ENCODE data around the gene POLR1E. TPM values are rescaled to one million over a fixed set of nuclear protein-coding genes. Genes with fewer than 3 reads are reported as not detected.
"Not testable (repeated sequence)": the region's sequence is repeated elsewhere in the genome, so short reads cannot be mapped to it uniquely, and the experiment has no call there.

The POLR1E gene
- total RNA-seq, 2 donors from 2014 or later: 16.9 to 18.5 TPM

GRCh38 chr9:37456817-37457216 lies 28.9 kb upstream of the POLR1E start:
- no peak for DNase-seq (ENCODE audit: low spot score)
- intact Hi-C loops (cut with DNase I): no loop called here

GRCh38 chr9:37464006-37464405 lies 21.7 kb upstream of the POLR1E start:
- DNase-seq (ENCODE audit: low spot score): no peak
- intact Hi-C loops (cut with DNase I): no loop called here

DNA sequence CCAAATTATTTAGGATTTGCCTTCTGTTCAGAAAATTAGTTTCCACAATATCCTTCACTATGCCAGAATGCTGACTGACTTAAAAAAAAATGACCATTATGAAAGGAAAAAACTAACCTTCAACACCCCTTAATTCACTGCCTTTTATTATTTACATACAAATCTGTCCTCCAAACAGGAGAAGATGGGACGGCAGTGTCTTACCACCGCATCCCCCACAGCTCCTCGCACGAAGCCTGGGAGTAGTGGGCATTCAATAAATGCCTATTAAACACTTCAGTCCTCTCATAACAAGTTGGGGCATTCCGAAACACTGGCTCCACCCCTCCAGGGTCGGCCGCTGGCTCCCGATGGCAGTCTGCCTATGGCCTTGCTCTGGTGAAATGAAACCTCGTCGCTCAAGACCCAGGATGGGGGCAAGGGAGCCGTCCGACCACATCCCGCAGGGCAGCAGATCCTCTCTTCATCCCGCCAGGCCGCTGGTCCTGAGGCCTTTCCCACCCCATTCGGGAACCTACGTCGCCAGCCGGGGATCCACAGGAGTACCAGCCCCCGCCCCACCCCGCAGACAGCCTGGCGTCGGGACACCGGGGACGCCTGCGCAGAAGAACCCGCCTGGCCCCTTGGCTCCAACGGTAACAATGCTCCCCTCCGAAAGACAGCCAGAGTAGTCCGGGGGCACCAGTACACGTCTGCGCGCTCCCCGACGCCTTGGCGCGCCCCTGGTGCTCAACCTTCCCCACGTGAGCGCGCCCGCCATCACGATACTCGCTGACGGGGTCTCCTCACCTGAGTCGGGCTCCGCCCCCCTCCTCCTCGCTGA lies 21.1 kb upstream of the POLR1E start:
- intact Hi-C loops (cut with DNase I): loop anchor here in 1 of 2 donors (5.0 kb wide), 1 partner anchor 52 kb away; no protein-coding TSS in a partner anchor
- peak; percentile 93 for DNase-seq (ENCODE audit: low spot score)

DNA sequence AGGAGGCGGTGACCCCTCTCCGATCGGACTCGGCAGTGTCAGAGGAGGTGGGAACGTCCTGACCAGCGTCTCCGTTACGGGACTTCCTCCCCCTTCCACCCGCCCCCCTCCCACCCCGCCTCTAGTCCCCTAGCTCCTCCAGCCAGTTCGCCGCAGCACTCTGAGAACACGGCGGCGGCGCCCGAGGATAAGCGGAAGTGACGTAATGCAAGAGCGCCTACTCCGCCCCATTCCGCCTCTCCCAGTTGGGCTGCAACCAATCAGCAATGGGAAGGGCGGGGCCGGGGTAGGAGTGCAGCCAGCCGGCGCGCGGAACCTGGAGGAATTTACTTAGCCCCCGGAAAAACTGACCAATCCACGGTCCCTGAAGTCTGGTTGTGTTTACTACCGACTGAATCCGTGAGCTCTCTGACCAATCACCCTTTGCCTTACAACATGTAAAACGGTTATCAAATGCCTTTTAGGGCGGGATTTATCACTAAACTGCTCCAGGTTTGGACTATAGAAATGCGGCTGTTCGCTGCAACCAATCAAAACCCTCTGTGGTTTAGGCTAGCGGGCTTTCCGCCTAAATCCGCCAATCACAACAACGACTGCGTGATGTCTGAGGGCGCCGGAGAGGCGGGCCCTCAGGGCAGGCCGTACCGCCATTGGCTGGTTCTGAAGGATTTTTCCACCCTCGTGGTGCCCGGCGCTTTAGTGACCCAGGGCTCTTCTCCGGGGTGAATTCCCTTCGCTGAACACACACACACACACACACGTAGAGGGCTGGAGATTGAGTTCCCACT lies 20.3 kb upstream of the POLR1E start, which contains the start of gene ZBTB5:
TSS of gene ZBTB5 (minus strand) at position 202 of the 788 bp plus-strand sequence. CDS start 22,899 bp downstream, outside the sequence.
- intact Hi-C loops (cut with DNase I): loop anchor here in 1 of 2 donors (5.0 kb wide), 1 partner anchor 53 kb away; no protein-coding TSS in a partner anchor
- DNase-seq (ENCODE audit: low spot score): peak; percentile 99

DNA sequence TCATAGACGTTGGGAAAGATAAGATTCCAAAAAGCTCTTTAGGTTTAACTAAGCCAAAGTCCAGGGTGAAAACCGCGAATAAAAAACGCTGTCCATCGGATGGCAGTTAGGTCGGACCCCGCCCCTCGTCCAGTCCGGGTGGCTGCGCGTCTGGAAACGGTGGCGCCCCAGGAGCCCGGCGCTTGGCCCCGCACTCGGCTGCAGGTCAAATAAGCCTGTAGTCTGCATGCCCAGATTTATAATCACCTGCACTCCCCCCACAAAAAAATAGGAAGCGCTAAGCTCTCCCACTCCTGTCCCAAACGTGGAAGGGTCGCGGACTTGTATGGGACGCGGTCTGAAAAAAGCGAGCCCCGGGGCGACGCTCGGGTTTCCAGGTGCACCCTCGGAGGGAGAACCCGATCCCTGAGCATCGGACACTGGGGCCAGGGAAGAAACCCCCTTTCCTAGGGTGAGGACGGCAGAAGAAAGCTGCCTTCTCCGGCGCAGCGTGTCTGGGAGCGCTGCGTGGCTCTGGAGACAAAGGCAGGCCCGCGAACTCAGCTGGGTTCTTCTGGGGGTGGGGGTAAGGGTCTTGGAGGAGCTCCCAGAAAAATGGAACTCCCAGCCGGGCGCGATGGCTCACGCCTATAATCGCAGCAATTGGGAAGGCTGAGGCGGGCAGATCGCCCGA lies 19.6 kb upstream of the POLR1E start:
- intact Hi-C loops (cut with DNase I): loop anchor here in 1 of 2 donors (5.0 kb wide), 1 partner anchor 54 kb away; no protein-coding TSS in a partner anchor
- peak; percentile 90 for DNase-seq (ENCODE audit: low spot score)

DNA sequence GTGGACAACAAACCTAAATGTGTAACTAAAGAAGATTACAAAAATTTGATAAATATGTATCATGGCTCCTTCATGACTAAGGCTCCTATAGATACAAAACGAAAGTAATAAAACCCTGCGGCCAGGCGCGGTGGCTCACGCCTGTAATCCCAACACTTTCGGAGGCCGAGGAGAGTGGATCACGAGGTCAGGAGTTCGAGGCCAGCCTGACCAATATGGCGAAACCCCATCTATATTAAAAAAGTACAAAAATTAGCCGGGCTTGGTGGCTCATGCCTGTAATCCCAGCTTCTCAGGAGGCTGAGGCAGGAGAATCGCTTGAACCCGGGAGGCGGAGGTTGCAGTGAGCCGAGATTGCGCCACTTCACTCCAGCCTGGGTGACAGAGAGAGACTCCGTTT lies 18.2 kb upstream of the POLR1E start:
- intact Hi-C loops (cut with DNase I): loop anchor here in 1 of 2 donors (5.0 kb wide), 1 partner anchor 55 kb away; no protein-coding TSS in a partner anchor
- DNase-seq (ENCODE audit: low spot score): not testable (repeated sequence)

- intact Hi-C loops (cut with DNase I): loop anchor here in 1 of 2 donors (5.0 kb wide), 1 partner anchor 56 kb away; no protein-coding TSS in a partner anchor
- DNase-seq (ENCODE audit: low spot score): no peak
Observed at GRCh38 chr9:37468620-37469019, 17.1 kb upstream of the POLR1E start.

GRCh38 chr9:37471942-37472684 lies 13.6 kb upstream of the POLR1E start:
- intact Hi-C loops (cut with DNase I): no loop called here
- no peak for DNase-seq (ENCODE audit: low spot score)

DNA sequence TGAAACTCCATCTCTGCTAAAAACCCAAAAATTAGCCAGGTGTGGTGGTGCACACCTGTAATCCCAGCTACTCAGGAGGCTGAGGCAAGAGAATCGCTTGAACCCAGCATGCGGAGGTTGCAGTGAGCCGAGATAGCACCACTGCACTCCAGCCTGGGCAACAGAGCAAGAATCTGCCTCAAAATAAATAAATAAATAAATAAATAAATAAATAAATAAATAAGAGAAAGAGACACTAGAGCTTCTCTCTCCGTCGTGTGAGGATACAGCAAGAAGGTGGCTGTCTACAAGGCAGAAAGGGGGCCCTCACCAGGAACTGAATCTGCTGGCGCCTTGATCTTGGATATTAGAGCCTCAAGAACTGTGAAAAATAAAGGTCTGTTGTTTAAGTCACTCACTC lies 11.8 kb upstream of the POLR1E start:
- intact Hi-C loops (cut with DNase I); DNase-seq (ENCODE audit: low spot score): not testable (repeated sequence)

DNA sequence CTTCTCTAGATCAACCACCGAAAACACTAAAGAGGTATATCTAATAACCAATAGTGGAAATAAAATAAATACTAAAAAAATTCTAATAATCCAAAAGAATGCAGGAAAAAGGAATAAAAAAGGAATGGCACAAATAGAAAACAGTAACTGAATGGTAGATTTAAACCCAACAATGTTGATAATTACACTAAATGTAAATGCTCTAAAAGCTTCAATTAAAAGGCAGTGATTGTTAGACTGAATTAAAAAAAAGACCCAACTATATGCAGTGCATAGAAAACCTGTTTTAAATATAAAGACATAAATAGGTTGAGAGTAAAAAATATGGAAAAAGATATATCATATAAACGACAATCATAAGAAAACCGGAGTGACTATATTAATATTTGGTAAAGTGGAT lies 11.3 kb upstream of the POLR1E start:
- intact Hi-C loops (cut with DNase I): no loop called here
- no peak for DNase-seq (ENCODE audit: low spot score)

DNA sequence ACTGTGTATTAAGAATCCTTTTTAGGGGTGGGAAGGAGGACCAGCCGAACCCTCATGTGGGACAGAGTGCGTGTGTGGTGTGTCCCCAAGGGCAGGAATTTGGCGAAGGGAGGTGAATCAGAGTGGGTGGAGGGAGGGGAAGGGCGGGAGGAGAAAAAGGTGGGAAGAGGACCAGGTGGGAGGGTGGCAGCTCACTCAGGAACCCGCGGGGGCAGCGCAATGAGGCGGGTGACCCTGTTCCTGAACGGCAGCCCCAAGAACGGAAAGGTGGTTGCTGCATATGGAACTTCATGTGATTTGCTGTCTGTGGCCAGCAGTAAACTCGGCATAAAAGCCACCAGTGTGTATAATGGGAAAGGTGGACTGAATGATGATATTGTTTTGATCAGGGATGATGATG lies 8.8 kb upstream of the POLR1E start:
- intact Hi-C loops (cut with DNase I): no loop called here
- no peak for DNase-seq (ENCODE audit: low spot score)

- DNase-seq (ENCODE audit: low spot score); intact Hi-C loops (cut with DNase I): not testable (repeated sequence)
Observed at GRCh38 chr9:37477443-37477842, 8.3 kb upstream of the POLR1E start.

GRCh38 chr9:37477987-37478619 lies 7.6 kb upstream of the POLR1E start:
- DNase-seq (ENCODE audit: low spot score); intact Hi-C loops (cut with DNase I): not testable (repeated sequence)

DNA sequence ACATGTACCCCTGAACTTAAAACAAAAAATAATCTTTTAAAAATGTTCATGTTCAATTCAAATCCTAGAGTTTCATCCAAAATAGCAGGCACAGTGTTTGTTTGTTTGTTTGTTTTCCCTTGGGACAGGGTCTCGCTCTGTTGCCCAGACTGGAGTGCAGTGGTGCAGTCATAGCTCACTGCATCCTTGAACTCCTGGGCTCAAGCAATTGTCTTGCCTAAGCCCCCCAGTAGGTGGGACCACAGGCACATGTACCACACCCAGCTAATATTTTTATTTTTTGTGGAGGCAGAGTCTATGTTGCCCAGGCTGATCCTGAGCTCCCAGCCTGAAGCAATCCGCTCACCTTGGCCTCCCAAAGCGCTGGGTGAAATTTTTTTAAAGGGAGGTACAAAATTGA lies 5.0 kb upstream of the POLR1E start:
- intact Hi-C loops (cut with DNase I): no loop called here
- no peak for DNase-seq (ENCODE audit: low spot score)

DNA sequence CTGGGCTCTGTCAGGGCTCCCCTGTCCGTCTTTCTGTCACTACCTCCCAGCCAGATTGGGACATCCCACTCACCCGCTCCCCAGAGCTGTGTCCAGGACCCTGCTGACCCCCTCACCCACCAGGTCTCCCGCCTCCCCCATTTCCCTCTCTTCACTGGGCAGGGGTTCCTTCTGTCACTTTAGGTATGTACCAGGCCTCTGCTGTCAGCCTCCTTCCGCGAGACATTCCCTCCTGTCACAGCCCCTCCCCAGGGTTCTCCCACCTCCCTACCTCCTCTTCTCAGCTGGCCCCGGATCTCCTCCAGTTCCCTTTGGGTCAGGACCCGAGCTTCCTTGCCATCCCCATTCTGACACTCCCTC lies 488 bp downstream of the POLR1E start:
- DNase-seq (ENCODE audit: low spot score): no peak
- intact Hi-C loops (cut with DNase I): no loop called here

DNA sequence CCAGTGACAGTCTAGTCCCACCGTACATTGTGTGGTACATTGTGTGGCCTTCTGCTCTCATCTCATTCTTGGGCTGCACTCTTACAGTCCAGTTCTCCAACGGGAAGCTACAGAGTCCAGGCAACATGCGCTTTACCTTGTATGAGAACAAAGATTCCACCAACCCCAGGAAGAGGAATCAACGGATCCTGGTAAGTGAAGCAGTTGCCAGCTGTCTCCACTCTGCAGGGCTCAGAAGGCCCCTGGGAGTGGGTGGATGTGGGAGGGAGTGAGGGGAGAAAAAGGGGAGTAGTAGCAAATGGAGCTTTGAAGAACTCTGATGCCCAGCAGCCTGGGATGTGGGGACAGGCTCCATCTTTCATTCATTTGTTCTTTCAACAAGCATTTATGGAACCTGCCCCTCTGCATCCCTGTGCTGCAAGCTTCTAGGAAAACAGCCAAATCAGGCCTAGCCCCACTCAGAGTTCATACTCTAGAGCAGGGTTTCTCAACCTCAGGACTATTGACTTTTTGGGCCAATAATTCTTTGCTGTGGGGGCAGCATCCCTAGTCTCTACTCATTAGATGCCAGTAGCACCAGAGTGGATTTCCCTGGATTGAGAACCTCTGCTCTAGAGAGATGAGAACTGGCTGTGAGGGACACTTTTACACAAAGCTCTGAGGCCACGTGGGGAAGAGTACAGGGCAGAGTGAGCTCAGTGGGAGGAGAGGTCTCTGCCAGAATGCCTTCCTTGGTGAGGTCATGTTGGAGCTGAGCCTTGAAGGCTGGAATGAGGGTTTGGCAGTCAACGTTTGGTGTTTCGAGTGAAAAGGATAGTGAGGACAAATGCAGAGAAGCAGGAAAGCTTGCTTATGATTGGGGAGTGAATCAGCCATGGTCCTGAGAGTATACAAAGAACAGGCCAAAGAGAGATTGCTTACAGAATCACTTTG lies 1.1 kb downstream of the POLR1E start:
- no peak for DNase-seq (ENCODE audit: low spot score)
- intact Hi-C loops (cut with DNase I): no loop called here

- no peak for DNase-seq (ENCODE audit: low spot score)
- intact Hi-C loops (cut with DNase I): loop anchor here in 1 of 2 donors (10.0 kb wide), 1 partner anchor 283 kb away; no protein-coding TSS in a partner anchor
Observed at GRCh38 chr9:37491939-37492338, 6.2 kb downstream of the POLR1E start.
